CD4-positive, alpha-beta T cell (primary cell): ENCODE measurements around the gene SRRM1. TPM values are rescaled to one million over a fixed set of nuclear protein-coding genes. Genes with fewer than 3 reads are reported as not detected.

Experiments
- ATAC-seq: fragments of 200-7000 bp; cut with Tn5 transposase; one replicate; pipeline ENCODE4 v1.10.0; 2022; ENCODE audit warnings: mild to moderate bottlenecking; ENCODE audit not compliant: poor library complexity
- CTCF ChIA-PET: fragments of 350-600 bp; sonication (Branson Sonifier 250); formaldehyde crosslinking; loops from one replicate; lab custom pipeline; 2021; ENCODE audit warnings: antibody characterized with exemption, inconsistent platforms; lab: Charles Lee
- POLR2A ChIA-PET: fragments of 350-600 bp; sonication (Branson Sonifier 250); formaldehyde crosslinking; loops from one replicate; lab custom pipeline; 2021; ENCODE audit warnings: antibody characterized with exemption, inconsistent platforms; lab: Charles Lee
- DNase-seq, 14 experiments: peaks; one replicate each; pipeline ENCODE4 v3.0.0-alpha.2; 2013 to 2020; ENCODE audit warnings: mixed read lengths in 2 of 14
- H3K27ac ChIP-seq, 2 donors: one replicate each; pipeline versions ENCODE4 v1.5.1 to v1.7.0; 2013; ENCODE audit warnings: low read length in 2 of 2, low read depth in 1 of 2, mild to moderate bottlenecking in 1 of 2
- H3K27me3 ChIP-seq, 2 experiments: 1 replicate in 1 of 2; 2 replicates in 1 of 2; pipeline versions ENCODE4 v1.6.1 to v1.7.0; 2013; ENCODE audit warnings: low read length in 2 of 2, control low read depth in 1 of 2, mild to moderate bottlenecking in 1 of 2, moderate library complexity in 1 of 2; ENCODE audit not compliant: insufficient read depth in 2 of 2, control insufficient read depth in 1 of 2
- H3K36me3 ChIP-seq: one replicate; pipeline ENCODE4 v1.6.1; 2013; ENCODE audit warnings: low read length, control low read depth; ENCODE audit not compliant: insufficient read depth
- H3K4me1 ChIP-seq: one replicate; pipeline ENCODE4 v1.6.1; 2013; ENCODE audit warnings: low read length, control low read depth; ENCODE audit not compliant: insufficient read depth
- H3K4me3 ChIP-seq: one replicate; pipeline ENCODE4 v1.5.1; 2013; ENCODE audit warnings: mild to moderate bottlenecking, low read length, moderate library complexity
- H3K9me3 ChIP-seq, 2 experiments: 1 replicate in 1 of 2; 2 replicates in 1 of 2; pipeline versions ENCODE4 v1.6.1 to v1.7.0; 2013; ENCODE audit warnings: low read length in 2 of 2, mild to moderate bottlenecking in 2 of 2, control low read depth in 1 of 2, moderate library complexity in 1 of 2; ENCODE audit not compliant: control insufficient read depth in 1 of 2, insufficient read depth in 1 of 2
- H3K27ac Mint-ChIP-seq: one replicate; pipeline ENCODE4 v1.8.0; 2020; ENCODE audit warnings: mixed read lengths
- H3K27me3 Mint-ChIP-seq: one replicate; pipeline ENCODE4 v1.8.0; 2021; ENCODE audit warnings: mixed read lengths
- H3K36me3 Mint-ChIP-seq: one replicate; pipeline ENCODE4 v1.8.0; 2021; ENCODE audit warnings: low read depth, mixed read lengths
- H3K4me1 Mint-ChIP-seq: one replicate; pipeline ENCODE4 v1.8.0; 2021; ENCODE audit warnings: low read depth, mixed read lengths
- H3K4me3 Mint-ChIP-seq: one replicate; pipeline ENCODE4 v1.8.0; 2020; ENCODE audit warnings: mild to moderate bottlenecking, mixed read lengths
- H3K9me3 Mint-ChIP-seq: one replicate; pipeline ENCODE4 v1.8.0; 2020; ENCODE audit warnings: mixed read lengths
- CTCF ChIP-seq: fragments of 200-600 bp; IDR thresholded peaks from one replicate; pipeline ENCODE4 v1.8.0; 2022; ENCODE audit warnings: antibody characterized with exemption, mild to moderate bottlenecking
- intact Hi-C, 2 experiments: fragments of 100-400 bp; cut with DNase I in 1 of 2; cut with micrococcal nuclease in 1 of 2; formaldehyde crosslinking; loops; one replicate each; pipeline versions ENCODE4 v1.15.1 to v1.9.0; 2023 to 2025; cut with DNase I, micrococcal nuclease
- total RNA-seq, 174 experiments: library from RNA in 2 of 174; stranded (reverse) in 2 of 174; gene quantifications; one replicate each; pipeline ENCODE4 v1.2.3 and lab custom pipeline; 2021 to 2026

The SRRM1 gene
- total RNA-seq, 2 experiments from 2014 or later, result 338 to 360 TPM

DNA sequence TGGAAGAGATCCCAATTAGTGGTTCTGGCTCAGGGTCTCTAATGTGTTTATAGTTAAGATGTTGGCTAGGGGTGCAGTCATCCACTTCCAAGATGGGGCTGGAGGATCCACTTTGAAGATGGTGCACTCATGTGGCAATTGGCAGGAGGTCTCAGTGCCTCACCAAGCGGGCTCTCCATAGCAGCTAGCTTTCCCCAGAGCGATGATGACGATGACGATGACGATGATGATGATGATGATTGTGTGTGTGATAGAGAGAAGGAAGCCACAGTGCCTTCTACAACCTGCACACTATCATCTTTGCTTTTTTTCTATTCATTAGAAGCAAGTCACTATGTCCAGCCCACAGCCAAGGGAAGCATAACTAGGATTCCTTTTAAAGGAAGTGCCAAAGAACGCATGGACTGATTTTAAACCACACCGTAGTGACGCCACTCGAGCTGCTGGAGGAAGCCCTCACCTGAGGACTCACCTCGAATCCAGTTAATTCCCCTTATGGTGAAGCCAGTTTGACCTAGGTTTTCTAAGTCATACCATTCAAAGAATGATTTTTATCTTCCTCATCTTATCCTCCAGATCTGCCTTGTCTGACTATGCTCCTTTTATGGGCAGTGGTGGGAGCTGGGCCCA is 49.4 kb downstream of the SRRM1 start:
- no peak for DNase-seq
- no peaks in the 10 kb centered on the region for H3K27me3 ChIP-seq
- ChIA-PET POLR2A (no interaction called here), CTCF (interaction anchor here (1.4 kb wide), 1 partner anchor 138 kb away, joined by 3 read pairs; no protein-coding TSS in a partner anchor)
- no peaks in the 10 kb centered on the region for H3K4me1 Mint-ChIP-seq
- TF ChIP-seq CTCF, result no peak
- H3K4me3 Mint-ChIP-seq, result no peak overlapping the region
- no peaks in the 10 kb centered on the region for H3K36me3 Mint-ChIP-seq
- no peaks in the 10 kb centered on the region for H3K9me3 Mint-ChIP-seq
- H3K27ac ChIP-seq, result no peak overlapping the region
- no peak overlapping the region for H3K27ac Mint-ChIP-seq
- H3K9me3 ChIP-seq, result no peaks in the 10 kb centered on the region
- intact Hi-C loops, result loop anchor here in 1 of 2 experiments (10.0 kb wide), 1 partner anchor 512 kb away; no protein-coding TSS in a partner anchor
- H3K27me3 Mint-ChIP-seq, result no peaks in the 10 kb centered on the region
- H3K4me1 ChIP-seq, result peaks cover 17% of the 10 kb centered on the region
- no peak overlapping the region for H3K4me3 ChIP-seq
- no peaks in the 10 kb centered on the region for H3K36me3 ChIP-seq
- no peak for ATAC-seq

DNA sequence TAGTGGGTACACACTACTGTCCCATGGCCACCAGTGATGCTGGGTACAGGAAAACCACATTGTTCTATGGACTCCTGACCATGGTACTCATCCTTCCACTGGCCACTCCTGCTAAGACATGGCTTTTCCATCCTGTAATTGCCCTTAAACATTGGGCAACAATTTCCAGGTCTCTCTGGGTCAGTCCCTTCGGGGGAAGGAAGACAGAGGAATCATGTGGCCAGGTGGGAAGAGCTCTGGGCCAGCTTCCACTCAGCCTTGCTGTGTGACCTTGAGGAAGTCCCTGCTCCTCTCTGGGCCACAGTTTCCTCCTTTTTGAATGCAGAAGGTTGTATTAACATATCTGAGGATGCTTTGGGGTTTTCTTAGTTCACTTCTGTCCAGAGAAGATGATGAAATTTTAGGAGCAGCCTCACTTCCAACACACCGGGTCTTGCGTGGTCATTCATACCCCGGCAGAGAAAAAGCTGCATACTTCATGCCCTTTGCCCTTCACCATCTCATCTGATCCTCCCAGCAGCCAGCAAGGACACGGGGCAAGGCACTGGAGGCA is 50.8 kb downstream of the SRRM1 start:
- no peak overlapping the region for H3K27ac Mint-ChIP-seq
- intact Hi-C loops, result loop anchor here in 1 of 2 experiments (10.0 kb wide), 1 partner anchor 511 kb away; no protein-coding TSS in a partner anchor

GRCh38 chr1:24694380-24694843 is 51.3 kb downstream of the SRRM1 start:
- H3K27ac Mint-ChIP-seq, result no peak overlapping the region
- H3K27ac ChIP-seq, result no peak overlapping the region
- no peaks in the 10 kb centered on the region for H3K9me3 ChIP-seq
- H3K4me3 Mint-ChIP-seq, result no peak overlapping the region
- ChIA-PET POLR2A (no interaction called here), CTCF (no interaction called here)
- DNase-seq (peak in 1 of 14 experiments; percentile 56), ATAC-seq (no peak)
- no peaks in the 10 kb centered on the region for H3K27me3 Mint-ChIP-seq
- peaks cover 17% of the 10 kb centered on the region for H3K4me1 ChIP-seq
- H3K4me1 Mint-ChIP-seq, result no peaks in the 10 kb centered on the region
- no peaks in the 10 kb centered on the region for H3K36me3 Mint-ChIP-seq
- H3K4me3 ChIP-seq, result no peak overlapping the region
- no peaks in the 10 kb centered on the region for H3K36me3 ChIP-seq
- TF ChIP-seq CTCF, result no peak
- intact Hi-C loops, result loop anchor here in 1 of 2 experiments (10.0 kb wide), 1 partner anchor 510 kb away; no protein-coding TSS in a partner anchor
- H3K27me3 ChIP-seq, result no peaks in the 10 kb centered on the region
- no peaks in the 10 kb centered on the region for H3K9me3 Mint-ChIP-seq

More for the DNA sequence above, 50.8 kb downstream of the SRRM1 start:
- DNase-seq (no peak), ATAC-seq (no peak)
- H3K36me3 ChIP-seq, result no peaks in the 10 kb centered on the region
- peaks cover 17% of the 10 kb centered on the region for H3K4me1 ChIP-seq
- no peaks in the 10 kb centered on the region for H3K9me3 Mint-ChIP-seq
- H3K27me3 Mint-ChIP-seq, result no peaks in the 10 kb centered on the region
- CTCF ChIA-PET, result interaction anchor here (1.4 kb wide), 1 partner anchor 137 kb away, joined by 3 read pairs; no protein-coding TSS in a partner anchor
- H3K27ac ChIP-seq, result no peak overlapping the region
- H3K4me3 Mint-ChIP-seq, result no peak overlapping the region
- H3K4me1 Mint-ChIP-seq, result no peaks in the 10 kb centered on the region
- no peaks in the 10 kb centered on the region for H3K9me3 ChIP-seq
- H3K4me3 ChIP-seq, result no peak overlapping the region
- no peaks in the 10 kb centered on the region for H3K27me3 ChIP-seq
- POLR2A ChIA-PET, result interaction anchor here (0.6 kb wide), 1 partner anchor 189 kb away, joined by 3 read pairs; no protein-coding TSS in a partner anchor
- no peak for TF ChIP-seq CTCF
- H3K36me3 Mint-ChIP-seq, result no peaks in the 10 kb centered on the region
